GM12875 (cell line): ENCODE measurements around the gene TBC1D21.

Source experiments
- H3K4me3 ChIP-seq: one replicate; pipeline ENCODE4 v1.5.1; 2011; ENCODE audit warnings: low read depth, low read length, control low read depth
- CTCF ChIP-seq: IDR thresholded peaks from 2 replicates; pipeline ENCODE4 v1.5.1; 2011; ENCODE audit warnings: low read depth, mild to moderate bottlenecking, control low read depth, inconsistent platforms, low read length, moderate library complexity, borderline replicate concordance; ENCODE audit not compliant: insufficient read depth

TBC1D21 gene

GRCh38 chr15:73908822-73909122 lies 35.4 kb downstream of the TBC1D21 start:
- no peak overlapping the region for H3K4me3 ChIP-seq
- no peak for TF ChIP-seq CTCF

- H3K4me3 ChIP-seq, result no peak overlapping the region
- TF ChIP-seq CTCF, result no peak
These were observed 36.3 kb downstream of the TBC1D21 start for GRCh38 chr15:73909651-73910050.

GRCh38 chr15:73910522-73911303 lies 37.3 kb downstream of the TBC1D21 start:
- no peak for TF ChIP-seq CTCF
- no peak overlapping the region for H3K4me3 ChIP-seq

GRCh38 chr15:73912030-73912596 lies 38.7 kb downstream of the TBC1D21 start:
- no peak overlapping the region for H3K4me3 ChIP-seq
- no peak for TF ChIP-seq CTCF

GRCh38 chr15:73914145-73914544 lies 40.8 kb downstream of the TBC1D21 start:
- no peak overlapping the region for H3K4me3 ChIP-seq
- TF ChIP-seq CTCF, result no peak

- TF ChIP-seq CTCF, result no peak
- H3K4me3 ChIP-seq, result no peak overlapping the region
These were observed 41.7 kb downstream of the TBC1D21 start for GRCh38 chr15:73915082-73915481.

- no peak for TF ChIP-seq CTCF
- H3K4me3 ChIP-seq, result no peak overlapping the region
These were observed 45.4 kb downstream of the TBC1D21 start for GRCh38 chr15:73918784-73919183.
